HepG2 (cell line): Measurements from ENCODE around the gene FGF18. TPM values are rescaled to one million over a fixed set of nuclear protein-coding genes. Genes with fewer than 3 reads are reported as not detected.
A peak's percentile ranks its signal among the peaks of the same experiment; 100 is the strongest.

Source experiments
- ATAC-seq: fragments of 200-7000 bp; cut with Tn5 transposase; 3 replicates; pipeline ENCODE4 v1.9.1; 2020; ENCODE audit warnings: mild to moderate bottlenecking, moderate library complexity
- BruUV-seq: library from RNA; stranded (reverse); fragments of 400-500 nt; replicated peaks from 2 replicates; lab custom pipeline; 2021; lab: Mats Ljungman, UMichigan
- CTCF ChIA-PET: fragments of 300-600 bp; formaldehyde crosslinking; extraction: SDS; loops from one replicate; lab custom pipeline; 2021; ENCODE audit warnings: low total read pairs, inconsistent platforms, low intra/inter-chr PET ratio; lab: Yijun Ruan, JAX
- POLR2A ChIA-PET: fragments of 350-600 bp; sonication (Branson Sonifier 250); formaldehyde crosslinking; loops from one replicate; lab custom pipeline; 2020; ENCODE audit warnings: antibody characterized with exemption, inconsistent platforms; lab: Yijun Ruan, JAX
- DNase-seq: peaks from one replicate; pipeline ENCODE4 v3.0.0-alpha.2; 2015; ENCODE audit warnings: low spot score
- FAIRE-seq: peaks from 3 replicates; lab custom pipeline; 2011; peaks lifted over from hg19 to GRCh38; lab: Jason Lieb, UNC
- H2AFZ ChIP-seq: one replicate; pipeline ENCODE4 v1.6.1; 2011; ENCODE audit warnings: low read length, inconsistent platforms
- H3K27ac ChIP-seq: fragments of 300-600 bp; 3 replicates; pipeline ENCODE4 v1.8.0; 2011; ENCODE audit warnings: mixed run types, mild to moderate bottlenecking, mixed read lengths, low read length, inconsistent platforms; ENCODE audit not compliant: insufficient read depth; ENCODE audit errors: extremely low read length
- H3K27me3 ChIP-seq, 2 experiments: fragments of 200-600 bp in 1 of 2; 2 replicates in 1 of 2; 3 replicates in 1 of 2; pipeline versions ENCODE4 v1.6.0 to v1.8.0; 2011; ENCODE audit warnings: low read length in 2 of 2, mild to moderate bottlenecking in 2 of 2, moderate library complexity in 2 of 2, inconsistent platforms in 1 of 2; ENCODE audit not compliant: insufficient read depth in 2 of 2, control insufficient read depth in 1 of 2
- H3K36me3 ChIP-seq, 2 experiments: fragments of 200-600 bp in 1 of 2; replicated peaks in 1 of 2; 2 replicates in 1 of 2; 3 replicates in 1 of 2; pipeline versions ENCODE4 v1.5.1 to v1.8.0; 2011; ENCODE audit warnings: low read length in 2 of 2, inconsistent platforms in 1 of 2; ENCODE audit not compliant: insufficient read depth in 2 of 2, control insufficient read depth in 1 of 2
- H3K4me1 ChIP-seq: 2 replicates; pipeline ENCODE4 v1.5.1; 2012; ENCODE audit warnings: low read length, inconsistent platforms; ENCODE audit not compliant: insufficient read depth
- H3K4me2 ChIP-seq: 2 replicates; pipeline ENCODE4 v1.6.0; 2011; ENCODE audit warnings: low read depth, low read length, inconsistent platforms
- H3K4me3 ChIP-seq, 3 experiments: fragments of 200-600 bp in 1 of 3; sonication (generic), shearing (Covaris generic) in 1 of 3; replicated peaks in 1 of 3; 2 replicates each; pipeline ENCODE4 v1.5.1; 2011 to 2016; ENCODE audit warnings: low read length in 3 of 3, inconsistent platforms in 2 of 3, low read depth in 2 of 3, mild to moderate bottlenecking in 2 of 3, control low read depth in 1 of 3, mixed read lengths in 1 of 3; ENCODE audit not compliant: insufficient read depth in 1 of 3
- H3K79me2 ChIP-seq: one replicate; pipeline ENCODE4 v1.6.1; 2011; ENCODE audit warnings: low read length, inconsistent platforms; ENCODE audit not compliant: insufficient read depth
- H3K9ac ChIP-seq: 2 replicates; pipeline ENCODE4 v1.6.0; 2011; ENCODE audit warnings: mild to moderate bottlenecking, low read depth, low read length, inconsistent platforms; ENCODE audit not compliant: insufficient read depth
- H3K9me3 ChIP-seq: 2 replicates; pipeline ENCODE4 v1.5.1; 2012; ENCODE audit warnings: mild to moderate bottlenecking, low read length
- H4K20me1 ChIP-seq: 2 replicates; pipeline ENCODE4 v1.6.0; 2011; ENCODE audit warnings: inconsistent platforms, mild to moderate bottlenecking, low read length, moderate library complexity; ENCODE audit not compliant: insufficient read depth
- MTA3 ChIP-seq: sonication (generic); formaldehyde crosslinking; IDR thresholded peaks from 2 replicates; pipeline ENCODE4 v1.4.0; 2020; ENCODE audit warnings: missing genetic modification reagents
- MTF1 ChIP-seq: sonication (generic); formaldehyde crosslinking; IDR thresholded peaks from 2 replicates; pipeline ENCODE4 v1.5.0; 2020; ENCODE audit warnings: missing genetic modification reagents
- PHF8 ChIP-seq: sonication (generic); formaldehyde crosslinking; IDR thresholded peaks from 2 replicates; pipeline ENCODE4 v1.5.0; 2020; ENCODE audit warnings: missing genetic modification reagents
- POLR2A ChIP-seq, 2 experiments: IDR thresholded peaks; 2 replicates each; pipeline ENCODE4 v1.6.1; 2011; ENCODE audit warnings: low read depth in 2 of 2, low read length in 2 of 2, mild to moderate bottlenecking in 1 of 2, moderate library complexity in 1 of 2; ENCODE audit not compliant: insufficient read depth in 1 of 2
- POLR2AphosphoS2 ChIP-seq: IDR thresholded peaks from 2 replicates; pipeline ENCODE4 v1.6.1; 2011; ENCODE audit warnings: low read depth, low read length, improper control_type of control experiment
- RBM22 ChIP-seq: fragments of 200-400 bp; formaldehyde crosslinking; optimal IDR thresholded peaks from 2 replicates; pipeline ENCODE3; 2017; ENCODE audit warnings: mild to moderate bottlenecking, low read length, moderate library complexity
- WGBS: methylation state at CpG from one replicate; pipeline ENCODE4 v1.1.6; 2017; ENCODE audit warnings: low lambda C conversion rate; 5-methylcytosine and 5-hydroxymethylcytosine counted together
- in situ Hi-C: cut with HindIII; loops from 2 replicates; pipeline ENCODE4 v1.10.0; 2017; ENCODE audit warnings: low pct_unique_long_range_greater_than_20kb; ENCODE audit not compliant: extremely low pct_ligation_motif_present
- intact Hi-C: fragments of 100-400 bp; cut with micrococcal nuclease; formaldehyde crosslinking; loops from one replicate; pipeline ENCODE4 v1.10.0; 2022; ENCODE audit not compliant: unreplicated experiment
- polyA plus RNA-seq, 8 experiments: library from polyadenylated mRNA; depleted of rRNA in 3 of 8; stranded (reverse) in 7 of 8; unstranded in 1 of 8; fragments of >200 nt; fragmentation: Illumina TruSeq in 4 of 8; extraction: Trizol in 4 of 8; gene quantifications; 2 replicates each; pipeline versions ENCODE4 v1.2.1 to v1.2.3, GENCODE V29; 2011 to 2016; ENCODE audit warnings: low read depth in 4 of 8, missing spikeins in 1 of 8, mixed read lengths in 1 of 8; ENCODE audit not compliant: insufficient read depth in 1 of 8
- total RNA-seq, 5 experiments: library from RNA; depleted of rRNA; stranded (reverse); fragments of >200 nt; fragmentation: Illumina TruSeq; extraction: Trizol; gene quantifications; 2 replicates each; pipeline ENCODE4 v1.2.3, GENCODE V29; 2016; ENCODE audit warnings: low read depth in 1 of 5
- TF ChIP-seq, protein P1 (sequence below): fragments of 450-650 bp; IDR thresholded peaks from 2 replicates; pipeline ENCODE4 v1.6.1; 2016

The FGF18 gene
- total and polyA plus RNA-seq, 2 of the 13 experiments (the other 11 are each of a cell fraction or from before 2014, with no cell fraction given) = not detected

DNA sequence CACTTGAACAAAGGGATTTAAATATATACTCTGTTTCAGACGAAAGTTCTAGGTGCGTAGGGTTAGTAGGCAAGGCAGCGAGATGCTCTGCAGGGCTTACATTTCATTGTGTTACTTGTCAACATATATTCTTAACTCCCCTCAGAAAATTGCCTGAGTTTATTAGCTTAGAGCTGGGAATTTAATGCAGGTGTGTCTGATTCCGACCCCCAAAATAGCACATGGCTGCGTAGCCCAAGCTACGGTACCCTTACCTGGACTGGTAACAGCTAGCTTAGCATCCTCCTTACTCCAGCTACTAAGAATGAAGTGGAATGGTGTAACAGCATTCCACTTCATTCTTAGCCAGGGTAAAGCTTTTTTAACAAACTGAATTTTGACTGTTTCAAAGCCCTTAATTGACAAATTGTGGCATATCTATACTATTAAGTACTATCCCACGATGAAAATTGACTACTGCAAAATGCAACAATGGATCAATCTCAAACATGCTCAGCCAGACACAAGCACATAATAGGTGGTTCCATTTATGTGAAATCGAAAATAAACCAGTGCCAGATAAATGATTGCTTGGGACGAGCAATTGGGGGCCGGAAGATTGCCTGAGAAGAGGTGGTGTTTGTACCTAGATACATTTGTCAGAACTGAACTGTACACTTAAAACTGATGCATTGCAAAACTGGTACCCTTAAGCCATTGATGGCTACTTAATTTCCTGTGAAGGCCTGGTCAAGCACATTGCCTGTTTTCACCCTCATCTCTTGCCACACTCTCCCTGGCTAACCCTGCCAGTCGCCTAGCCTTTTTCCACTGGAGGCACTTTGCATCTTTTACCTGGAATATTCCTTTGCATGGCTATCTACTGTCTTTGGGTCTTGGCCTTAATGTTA is 3.0 kb upstream of the FGF18 start:
- TF ChIP-seq MTF1 (CRISPR knock-in tag) = no peak
- TF ChIP-seq PHF8 (CRISPR knock-in tag) = no peak
- no peak for TF ChIP-seq MTA3 (CRISPR knock-in tag)
- TF ChIP-seq, protein P1, sequence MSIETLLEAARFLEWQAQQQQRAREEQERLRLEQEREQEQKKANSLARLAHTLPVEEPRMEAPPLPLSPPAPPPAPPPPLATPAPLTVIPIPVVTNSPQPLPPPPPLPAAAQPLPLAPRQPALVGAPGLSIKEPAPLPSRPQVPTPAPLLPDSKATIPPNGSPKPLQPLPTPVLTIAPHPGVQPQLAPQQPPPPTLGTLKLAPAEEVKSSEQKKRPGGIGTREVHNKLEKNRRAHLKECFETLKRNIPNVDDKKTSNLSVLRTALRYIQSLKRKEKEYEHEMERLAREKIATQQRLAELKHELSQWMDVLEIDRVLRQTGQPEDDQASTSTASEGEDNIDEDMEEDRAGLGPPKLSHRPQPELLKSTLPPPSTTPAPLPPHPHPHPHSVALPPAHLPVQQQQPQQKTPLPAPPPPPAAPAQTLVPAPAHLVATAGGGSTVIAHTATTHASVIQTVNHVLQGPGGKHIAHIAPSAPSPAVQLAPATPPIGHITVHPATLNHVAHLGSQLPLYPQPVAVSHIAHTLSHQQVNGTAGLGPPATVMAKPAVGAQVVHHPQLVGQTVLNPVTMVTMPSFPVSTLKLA = peak; percentile 69
- 0 out of 4 replicates have a peak, but pooled peaks of 1 of the 2 experiments have one; percentile 5 for TF ChIP-seq POLR2A (IDR thresholded peaks at IDR 0.05; ENCODE audit: insufficient read depth in 1 of 2, low read depth in 2 of 2, low read length in 2 of 2)
- TF ChIP-seq RBM22 = peak; percentile 57
- TF ChIP-seq POLR2AphosphoS2 = peak; percentile 10; the same call in 1 of the 2 replicates
- 76% methylated on average over 11 of the region's 11 CpGs for WGBS
- FAIRE-seq = no peak
- DNase-seq = no peak
- Histone ChIP-seq H3K27me3 (peaks cover 0 to 13% of the 10 kb centered on the region in 2 experiments; a peak in 4 of 5 replicates), H2AFZ (no peak overlapping the region), H3K36me3 (peaks cover 0 to 19% of the 10 kb centered on the region in 2 experiments; a peak in 3 of 5 replicates), H3K4me1 (peaks cover 11% of the 10 kb centered on the region), H3K4me3 (no peak overlapping the region), H3K4me2 (no peak overlapping the region), H3K9me3 (no peaks in the 10 kb centered on the region), H3K79me2 (no peaks in the 10 kb centered on the region), H3K27ac (no peak overlapping the region), H4K20me1 (peaks cover 37% of the 10 kb centered on the region), H3K9ac (no peak overlapping the region)
- POLR2A ChIA-PET = interaction anchor here (0.8 kb wide), 1 partner anchor 27 kb away, joined by 3 read pairs; no protein-coding TSS in a partner anchor
- intact Hi-C loops = loop anchor here (5.0 kb wide), 1 partner anchor 626 kb away; no protein-coding TSS in a partner anchor
- ATAC-seq = no peak
- in situ Hi-C loops = loop anchor here (5.0 kb wide), 3 partner anchors 436 to 626 kb away; no protein-coding TSS in a partner anchor
- CTCF ChIA-PET = no interaction called here
- BruUV-seq = TSS peak; percentile 10
